Neuronal stem cell (in vitro differentiated cells): Measurements from ENCODE around the gene TSPYL1.
A peak's percentile ranks its signal among the peaks of the same experiment; 100 is the strongest.

Source experiments
- DNase-seq: peaks from one replicate; pipeline ENCODE4 v3.0.0-alpha.2; 2013; ENCODE audit warnings: low spot score
- H2AFZ ChIP-seq: one replicate; pipeline ENCODE4 v1.6.1; 2013; ENCODE audit warnings: mild to moderate bottlenecking, low read length, inconsistent platforms
- H2AK5ac ChIP-seq: 2 replicates; pipeline ENCODE4 v1.6.1; 2013; ENCODE audit warnings: low read depth, mild to moderate bottlenecking, inconsistent platforms, low read length, moderate library complexity, mixed read lengths
- H2BK120ac ChIP-seq: 2 replicates; pipeline ENCODE4 v1.6.1; 2013; ENCODE audit warnings: low read depth, mild to moderate bottlenecking, inconsistent platforms, low read length, moderate library complexity, mixed read lengths
- H2BK12ac ChIP-seq: one replicate; pipeline ENCODE4 v1.6.1; 2013; ENCODE audit warnings: low read length, inconsistent platforms
- H2BK15ac ChIP-seq: 2 replicates; pipeline ENCODE4 v1.6.1; 2013; ENCODE audit warnings: mild to moderate bottlenecking, low read length, inconsistent platforms, mixed read lengths
- H2BK5ac ChIP-seq: one replicate; pipeline ENCODE4 v1.6.1; 2013; ENCODE audit warnings: inconsistent platforms, mild to moderate bottlenecking, low read length, moderate library complexity
- H3K14ac ChIP-seq: one replicate; pipeline ENCODE4 v1.6.1; 2013; ENCODE audit warnings: low read length, inconsistent platforms
- H3K18ac ChIP-seq: 2 replicates; pipeline ENCODE4 v1.6.1; 2013; ENCODE audit warnings: low read length, inconsistent platforms
- H3K23ac ChIP-seq: 2 replicates; pipeline ENCODE4 v1.6.1; 2013; ENCODE audit warnings: low read depth, mild to moderate bottlenecking, mixed read lengths, low read length, inconsistent platforms; ENCODE audit not compliant: poor library complexity
- H3K27ac ChIP-seq: replicated peaks from 3 replicates; pipeline ENCODE4 v1.5.1; 2013; ENCODE audit warnings: low read length, inconsistent platforms
- H3K27me3 ChIP-seq, 3 experiments: 2 replicates each; pipeline ENCODE4 v1.6.1; 2013; ENCODE audit warnings: low read length in 3 of 3, mild to moderate bottlenecking in 2 of 3, inconsistent platforms in 1 of 3, low read depth in 1 of 3, mixed read lengths in 1 of 3, moderate library complexity in 1 of 3; ENCODE audit not compliant: control insufficient read depth in 3 of 3, insufficient read depth in 3 of 3
- H3K36me3 ChIP-seq, 2 donors: replicated peaks in 1 of 2; 2 replicates each; pipeline ENCODE4 v1.6.1; 2013; ENCODE audit warnings: low read length in 2 of 2; ENCODE audit not compliant: control insufficient read depth in 2 of 2, insufficient read depth in 2 of 2
- H3K4ac ChIP-seq: 2 replicates; pipeline ENCODE4 v1.6.1; 2013; ENCODE audit warnings: inconsistent platforms, mild to moderate bottlenecking, low read length, moderate library complexity
- H3K4me1 ChIP-seq, 2 donors: 1 replicate in 1 of 2; 2 replicates in 1 of 2; pipeline ENCODE4 v1.6.1; 2013; ENCODE audit warnings: low read length in 2 of 2, low read depth in 1 of 2; ENCODE audit not compliant: control insufficient read depth in 2 of 2, insufficient read depth in 1 of 2
- H3K4me2 ChIP-seq: one replicate; pipeline ENCODE4 v1.6.1; 2013; ENCODE audit warnings: mild to moderate bottlenecking, low read length, inconsistent platforms; ENCODE audit not compliant: insufficient read depth, poor library complexity, severe bottlenecking
- H3K4me3 ChIP-seq, 2 donors: 2 replicates each; pipeline ENCODE4 v1.5.1; 2013; ENCODE audit warnings: low read length in 2 of 2, mild to moderate bottlenecking in 2 of 2, inconsistent platforms in 1 of 2, moderate library complexity in 1 of 2
- H3K79me1 ChIP-seq: one replicate; pipeline ENCODE4 v1.6.1; 2013; ENCODE audit warnings: low read depth, mild to moderate bottlenecking, inconsistent platforms, low read length, moderate library complexity
- H3K9ac ChIP-seq: one replicate; pipeline ENCODE4 v1.6.1; 2013; ENCODE audit warnings: mild to moderate bottlenecking, low read depth, low read length, inconsistent platforms; ENCODE audit not compliant: poor library complexity
- H3K9me3 ChIP-seq, 2 donors: replicated peaks in 1 of 2; 2 replicates each; pipeline versions ENCODE3 to v1.6.1; 2013; ENCODE audit warnings: low read length in 2 of 2, mild to moderate bottlenecking in 2 of 2, inconsistent platforms in 1 of 2, low read depth in 1 of 2, mixed read lengths in 1 of 2, moderate library complexity in 1 of 2; ENCODE audit not compliant: control insufficient read depth in 2 of 2, insufficient read depth in 1 of 2
- H4K8ac ChIP-seq: one replicate; pipeline ENCODE4 v1.6.1; 2013; ENCODE audit warnings: low read depth, mild to moderate bottlenecking, inconsistent platforms, low read length, moderate library complexity
- H4K91ac ChIP-seq: one replicate; pipeline ENCODE4 v1.6.1; 2013; ENCODE audit warnings: low read length, low read depth, mild to moderate bottlenecking, inconsistent platforms; ENCODE audit not compliant: poor library complexity
- WGBS, 2 donors: extraction: QIAGEN DNeasy Blood & Tissue Kit; methylation state at CpG; one replicate each; pipeline ENCODE4 v1.1.7; 2013; ENCODE audit warnings: missing lambda C conversion rate in 2 of 2, mixed read lengths in 1 of 2; ENCODE audit not compliant: insufficient read length in 2 of 2, insufficient replicate concordance in 1 of 2; ENCODE audit errors: extremely low coverage in 2 of 2; 5-methylcytosine and 5-hydroxymethylcytosine counted together

TSPYL1 gene

GRCh38 chr6:116265041-116265829 lies 14.5 kb downstream of the TSPYL1 start:
- Histone ChIP-seq H4K8ac (no peak overlapping the region), H3K27ac (no peak overlapping the region), H3K9me3 (peaks cover 0 to under 1% of the 10 kb centered on the region in 2 donors), H3K14ac (no peak overlapping the region), H3K36me3 (peaks cover 0 to 7% of the 10 kb centered on the region in 2 donors), H3K27me3 (no peaks in the 10 kb centered on the region), H3K9ac (no peak overlapping the region), H4K91ac (no peak overlapping the region), H3K18ac (no peak overlapping the region), H3K23ac (no peak overlapping the region), H3K4ac (no peak overlapping the region), H3K4me1 (no peaks in the 10 kb centered on the region), H2BK12ac (no peak overlapping the region), H3K4me3 (no peak overlapping the region), H2AK5ac (no peak overlapping the region), H2BK15ac (no peak overlapping the region), H3K4me2 (no peak overlapping the region), H3K79me1 (no peaks in the 10 kb centered on the region), H2BK5ac (no peak overlapping the region), H2AFZ (no peak overlapping the region), H2BK120ac (no peak overlapping the region)
- DNase-seq: no peak
- WGBS, 2 donors: no CpG with 5 or more reads among the region's 4 CpGs

- Histone ChIP-seq H2BK120ac (no peak overlapping the region), H4K91ac (no peak overlapping the region), H3K4me2 (no peak overlapping the region), H2BK15ac (no peak overlapping the region), H3K4me1 (no peaks in the 10 kb centered on the region), H3K27ac (no peak overlapping the region), H3K79me1 (no peaks in the 10 kb centered on the region), H2BK5ac (no peak overlapping the region), H3K14ac (no peak overlapping the region), H3K36me3 (peaks cover 3 to 24% of the 10 kb centered on the region in 2 donors), H2AK5ac (no peak overlapping the region), H3K27me3 (no peaks in the 10 kb centered on the region), H2AFZ (no peak overlapping the region), H3K4ac (no peak overlapping the region), H3K18ac (no peak overlapping the region), H4K8ac (no peak overlapping the region), H2BK12ac (no peak overlapping the region), H3K9me3 (peaks cover 2% of the 10 kb centered on the region in 2 donors), H3K23ac (no peak overlapping the region), H3K9ac (no peak overlapping the region), H3K4me3 (no peak overlapping the region)
- no peak for DNase-seq
- no CpG with 5 or more reads among the region's 1 CpG for WGBS, 2 donors
These were observed 16.4 kb downstream of the TSPYL1 start for GRCh38 chr6:116263353-116263752.

- no peak overlapping the region for H2BK15ac ChIP-seq
- H2AFZ ChIP-seq: no peak overlapping the region
- H4K91ac ChIP-seq: no peak overlapping the region
- H3K4me2 ChIP-seq: no peak overlapping the region
- H3K4ac ChIP-seq: no peak overlapping the region
- H2BK12ac ChIP-seq: no peak overlapping the region
- no peak overlapping the region for H3K18ac ChIP-seq
- no peak overlapping the region for H3K23ac ChIP-seq
- H2AK5ac ChIP-seq: no peak overlapping the region
- no peak overlapping the region for H3K14ac ChIP-seq
- no peak overlapping the region for H2BK120ac ChIP-seq
- no peak overlapping the region for H3K27ac ChIP-seq
- DNase-seq: no peak
- H3K79me1 ChIP-seq: no peaks in the 10 kb centered on the region
- no peak overlapping the region for H3K9ac ChIP-seq
- H4K8ac ChIP-seq: no peak overlapping the region
- H3K9me3 ChIP-seq: peaks cover 2% of the 10 kb centered on the region in 2 donors
- H3K4me3 ChIP-seq: peak overlapping the region in 1 of 2 donors; percentile 17
- no CpG with 5 or more reads among the region's 18 CpGs for whole genome bisulfite sequencing, 2 donors
- H3K4me1 ChIP-seq: peaks cover 0 to 7% of the 10 kb centered on the region in 2 donors
- H3K36me3 ChIP-seq: peaks cover 3 to 19% of the 10 kb centered on the region in 2 donors
- no peak overlapping the region for H2BK5ac ChIP-seq
- H3K27me3 ChIP-seq: no peaks in the 10 kb centered on the region
These were observed 21.2 kb downstream of the TSPYL1 start for GRCh38 chr6:116258520-116258919.

- H3K4me1 ChIP-seq: peaks cover 16 to 21% of the 10 kb centered on the region in 2 donors
- no peak overlapping the region for H3K18ac ChIP-seq
- no peak overlapping the region for H2BK5ac ChIP-seq
- no peaks in the 10 kb centered on the region for H3K27me3 ChIP-seq
- no peak overlapping the region for H3K4ac ChIP-seq
- no peak overlapping the region for H3K14ac ChIP-seq
- no peak overlapping the region for H2AK5ac ChIP-seq
- no peak overlapping the region for H4K8ac ChIP-seq
- no peak overlapping the region for H2BK120ac ChIP-seq
- H2BK15ac ChIP-seq: no peak overlapping the region
- H2AFZ ChIP-seq: no peak overlapping the region
- H3K27ac ChIP-seq: no peak overlapping the region
- H3K36me3 ChIP-seq: peaks cover 8 to 29% of the 10 kb centered on the region in 2 donors
- no peak overlapping the region for H3K4me2 ChIP-seq
- no peak overlapping the region for H2BK12ac ChIP-seq
- H3K79me1 ChIP-seq: peaks cover 3% of the 10 kb centered on the region
- no peak overlapping the region for H3K4me3 ChIP-seq
- H4K91ac ChIP-seq: no peak overlapping the region
- no CpG with 5 or more reads among the region's 1 CpG for WGBS, 2 donors
- no peak overlapping the region for H3K23ac ChIP-seq
- H3K9ac ChIP-seq: no peak overlapping the region
- no peak for DNase-seq
- H3K9me3 ChIP-seq: peaks cover 2 to 11% of the 10 kb centered on the region in 2 donors
These were observed 23.0 kb downstream of the TSPYL1 start for GRCh38 chr6:116256694-116257093.
